ENCODE measurements around the gene TTLL10.

GRCh38 chr1:1191734-1192133, 18.1 kb downstream of the TTLL10 start:
- TF ChIP-seq CTBP1 (IDR thresholded peaks at IDR 0.05; ENCODE audit: borderline replicate concordance), result no peak
- TF ChIP-seq FOXM1 (IDR thresholded peaks at IDR 0.05; ENCODE audit: borderline replicate concordance), result no peak
- no peak for TF ChIP-seq FOXA1 (IDR thresholded peaks at IDR 0.05)
- no peak for TF ChIP-seq PKNOX1 (IDR thresholded peaks at IDR 0.05)
- TF ChIP-seq SP1 (IDR thresholded peaks at IDR 0.05), result no peak
- TF ChIP-seq ELF4 (IDR thresholded peaks at IDR 0.05), result no peak
- no peak for TF ChIP-seq SUZ12 (IDR thresholded peaks at IDR 0.05)
- TF ChIP-seq BHLHE40 (IDR thresholded peaks at IDR 0.05; ENCODE audit: borderline replicate concordance), result no peak

All from HEK293T (cell line).